Stimulated activated effector memory CD8-positive, alpha-beta T cell treated with anti-CD3 and anti-CD28 coated beads, Interleukin-12 subunit alpha, Interleukin-12 subunit beta, amount 100 ng/mL, for 72 hours (primary cell): Measurements from ENCODE around the gene FIG4.
"Not testable (repeated sequence)": the region's sequence is repeated elsewhere in the genome, so short reads cannot be mapped to it uniquely, and the experiment has no call there.

ENCODE experiments used
- ATAC-seq: fragments of 150-1000 bp; cut with Tn5 transposase; 2 replicates; pipeline ENCODE4 v1.10.0; 2021
- DNase-seq, 2 donors: peaks; one replicate each; pipeline ENCODE4 v3.0.0; 2021 to 2022; ENCODE audit warnings: low spot score in 2 of 2
- H3K27ac Mint-ChIP-seq: one replicate; pipeline ENCODE4 v1.8.0; 2022; ENCODE audit warnings: mild to moderate bottlenecking, mixed read lengths
- H3K36me3 Mint-ChIP-seq: one replicate; pipeline ENCODE4 v1.8.0; 2022; ENCODE audit warnings: mild to moderate bottlenecking, mixed read lengths
- H3K4me1 Mint-ChIP-seq: one replicate; pipeline ENCODE4 v1.8.0; 2022; ENCODE audit warnings: mixed read lengths
- H3K4me3 Mint-ChIP-seq: one replicate; pipeline ENCODE4 v1.8.0; 2022; ENCODE audit warnings: mild to moderate bottlenecking, mixed read lengths
- H3K9me3 Mint-ChIP-seq: one replicate; pipeline ENCODE4 v1.8.0; 2022; ENCODE audit warnings: mixed read lengths

Gene FIG4

DNA sequence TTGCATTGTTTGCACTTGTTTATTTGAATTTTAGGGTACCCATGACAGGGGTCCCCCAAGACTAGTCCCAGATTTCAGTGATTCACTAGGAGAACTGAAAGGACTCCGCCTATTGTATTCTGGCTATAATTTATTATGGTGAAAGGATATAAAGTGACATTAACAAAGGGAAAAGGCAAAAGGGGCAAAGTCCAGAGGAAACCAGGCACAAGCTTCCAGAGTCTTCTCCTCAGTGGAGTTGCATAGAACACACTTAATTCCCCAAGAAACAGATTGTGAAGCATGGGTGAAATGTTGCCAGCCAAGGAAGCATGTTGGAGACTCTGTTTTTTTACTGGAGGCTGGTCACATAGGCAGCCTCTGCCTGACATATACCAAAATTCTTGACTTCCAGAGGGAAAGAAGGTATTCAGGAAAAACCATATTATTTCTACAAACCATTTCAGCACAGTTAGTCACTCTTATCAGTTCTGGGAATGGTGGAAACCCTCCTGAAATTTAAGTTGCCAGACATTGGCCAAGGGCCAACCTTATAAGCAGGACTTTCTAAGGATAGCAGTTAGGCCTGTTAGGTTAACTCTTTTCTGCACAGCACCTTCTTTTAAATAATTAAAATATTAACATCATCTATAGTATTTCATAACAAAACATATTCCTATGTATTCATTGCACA is 71.8 kb downstream of the FIG4 start:
- ATAC-seq = no peak

GRCh38 chr6:109766167-109766566 is 75.1 kb downstream of the FIG4 start:
- Mint-ChIP-seq H3K27ac (no peak overlapping the region), H3K36me3 (peaks cover 13% of the 10 kb centered on the region), H3K4me1 (no peaks in the 10 kb centered on the region), H3K4me3 (no peak overlapping the region), H3K9me3 (no peaks in the 10 kb centered on the region)
- no peak for ATAC-seq
- no peak for DNase-seq

More for the DNA sequence above, 71.8 kb downstream of the FIG4 start:
- no peak overlapping the region for H3K27ac Mint-ChIP-seq
- H3K36me3 Mint-ChIP-seq = peaks cover 13% of the 10 kb centered on the region
- H3K4me1 Mint-ChIP-seq = peaks cover 6% of the 10 kb centered on the region
- no peaks in the 10 kb centered on the region for H3K9me3 Mint-ChIP-seq
- DNase-seq = no peak
- H3K4me3 Mint-ChIP-seq = no peak overlapping the region

DNA sequence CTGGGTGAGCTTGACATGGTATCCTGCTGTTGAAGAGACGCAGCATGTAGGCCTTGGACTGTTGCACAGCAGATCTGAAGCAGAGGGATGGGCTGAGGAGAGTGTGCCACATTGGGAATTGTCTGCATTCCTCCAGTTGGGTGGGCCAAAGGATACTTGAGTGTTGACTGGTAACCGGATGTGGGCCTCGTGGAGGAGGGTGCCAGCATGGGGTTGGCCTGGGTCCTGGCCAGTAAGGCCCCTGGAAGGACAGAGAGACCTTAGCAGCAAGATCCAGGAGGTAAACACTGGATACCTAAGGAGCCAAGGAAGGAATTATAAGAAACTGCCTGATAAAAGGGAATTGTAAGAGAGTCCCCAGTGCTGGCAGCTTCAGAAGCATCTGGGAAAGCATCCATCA is 76.9 kb downstream of the FIG4 start:
- H3K4me3 Mint-ChIP-seq = no peak overlapping the region
- ATAC-seq = no peak
- peaks cover 7% of the 10 kb centered on the region for H3K4me1 Mint-ChIP-seq
- DNase-seq = no peak
- H3K27ac Mint-ChIP-seq = no peak overlapping the region
- peaks cover 20% of the 10 kb centered on the region for H3K36me3 Mint-ChIP-seq
- no peaks in the 10 kb centered on the region for H3K9me3 Mint-ChIP-seq

DNA sequence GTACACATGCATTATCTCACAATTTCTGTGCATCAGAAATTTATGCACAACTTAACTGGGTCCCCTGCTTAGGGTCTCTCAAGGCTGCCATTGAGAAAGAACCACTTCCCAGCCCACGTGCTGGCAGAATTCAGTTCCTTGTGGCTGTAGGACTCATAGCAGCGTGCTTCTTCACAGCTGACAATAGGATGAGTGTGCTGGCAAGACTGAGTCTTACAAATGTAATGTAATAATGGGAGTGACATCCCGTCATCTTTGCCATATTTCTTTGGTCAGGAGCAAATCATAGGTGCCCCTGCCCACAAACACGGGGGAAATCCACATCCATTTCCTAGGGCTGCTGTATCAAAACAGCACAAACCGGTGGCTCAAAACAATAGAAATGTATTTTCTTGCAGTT is 77.4 kb downstream of the FIG4 start:
- DNase-seq = no peak
- H3K36me3 Mint-ChIP-seq = peaks cover 20% of the 10 kb centered on the region
- H3K27ac Mint-ChIP-seq = no peak overlapping the region
- peaks cover 7% of the 10 kb centered on the region for H3K4me1 Mint-ChIP-seq
- no peak for ATAC-seq
- no peak overlapping the region for H3K4me3 Mint-ChIP-seq
- no peaks in the 10 kb centered on the region for H3K9me3 Mint-ChIP-seq

DNA sequence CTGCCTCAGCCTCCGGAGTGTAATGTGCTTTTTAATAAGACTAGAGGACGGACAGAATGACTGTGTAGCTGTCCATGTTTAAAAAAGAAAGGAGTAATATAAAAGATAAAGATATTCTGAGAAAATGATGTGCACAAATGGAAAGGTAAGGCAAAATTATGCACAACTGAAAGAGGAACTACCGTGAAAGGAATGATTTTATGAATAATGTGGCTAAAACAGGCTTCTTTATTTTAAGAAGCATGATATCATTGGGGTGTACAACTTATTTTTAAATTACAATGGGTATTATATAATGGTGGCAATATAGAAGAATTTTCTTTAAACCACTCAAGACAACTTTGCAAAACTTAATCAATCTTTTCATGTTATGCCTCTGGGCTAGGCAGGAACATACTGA is 78.1 kb downstream of the FIG4 start:
- ATAC-seq (no peak), DNase-seq (no peak)
- Mint-ChIP-seq H3K36me3 (peaks cover 20% of the 10 kb centered on the region), H3K27ac (no peak overlapping the region), H3K9me3 (no peaks in the 10 kb centered on the region), H3K4me3 (no peak overlapping the region), H3K4me1 (peaks cover 7% of the 10 kb centered on the region)

DNA sequence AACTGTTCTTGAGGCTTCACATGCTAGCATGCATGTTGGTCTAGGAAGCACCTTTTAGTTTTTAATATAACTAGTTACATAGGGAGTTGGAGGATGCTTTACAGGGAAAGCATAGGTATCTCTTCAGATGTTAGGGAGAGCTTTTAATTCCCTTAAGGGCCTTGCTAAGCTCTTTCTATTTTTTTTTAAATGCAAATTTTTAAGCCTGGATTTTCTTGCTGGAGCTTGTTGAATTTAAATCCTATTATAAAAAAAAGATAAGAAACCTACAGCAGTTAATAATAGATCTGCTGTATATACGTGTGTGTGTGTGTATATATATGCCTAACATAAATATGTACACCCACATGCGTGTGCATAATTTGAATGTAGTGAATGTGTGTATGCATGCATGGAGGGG is 79.0 kb downstream of the FIG4 start:
- DNase-seq (no peak), ATAC-seq (no peak)
- Mint-ChIP-seq H3K36me3 (peaks cover 20% of the 10 kb centered on the region), H3K9me3 (no peaks in the 10 kb centered on the region), H3K27ac (no peak overlapping the region), H3K4me3 (no peak overlapping the region), H3K4me1 (peaks cover 7% of the 10 kb centered on the region)

GRCh38 chr6:109770779-109771178 is 79.7 kb downstream of the FIG4 start:
- ATAC-seq (no peak), DNase-seq (no peak)
- Mint-ChIP-seq H3K4me3 (no peak overlapping the region), H3K36me3 (peaks cover 20% of the 10 kb centered on the region), H3K9me3 (no peaks in the 10 kb centered on the region), H3K4me1 (peaks cover 7% of the 10 kb centered on the region), H3K27ac (no peak overlapping the region)

GRCh38 chr6:109771939-109772755 is 81.1 kb downstream of the FIG4 start:
- H3K27ac Mint-ChIP-seq, ATAC-seq, H3K4me1 Mint-ChIP-seq, DNase-seq, H3K4me3 Mint-ChIP-seq, H3K36me3 Mint-ChIP-seq, H3K9me3 Mint-ChIP-seq: not testable (repeated sequence)

- Mint-ChIP-seq H3K4me3 (no peak overlapping the region), H3K36me3 (peaks cover 9% of the 10 kb centered on the region), H3K9me3 (no peaks in the 10 kb centered on the region), H3K27ac (no peak overlapping the region), H3K4me1 (peaks cover 7% of the 10 kb centered on the region)
- no peak for DNase-seq
- ATAC-seq = no peak
Observed at GRCh38 chr6:109772883-109773431, 81.9 kb downstream of the FIG4 start.

DNA sequence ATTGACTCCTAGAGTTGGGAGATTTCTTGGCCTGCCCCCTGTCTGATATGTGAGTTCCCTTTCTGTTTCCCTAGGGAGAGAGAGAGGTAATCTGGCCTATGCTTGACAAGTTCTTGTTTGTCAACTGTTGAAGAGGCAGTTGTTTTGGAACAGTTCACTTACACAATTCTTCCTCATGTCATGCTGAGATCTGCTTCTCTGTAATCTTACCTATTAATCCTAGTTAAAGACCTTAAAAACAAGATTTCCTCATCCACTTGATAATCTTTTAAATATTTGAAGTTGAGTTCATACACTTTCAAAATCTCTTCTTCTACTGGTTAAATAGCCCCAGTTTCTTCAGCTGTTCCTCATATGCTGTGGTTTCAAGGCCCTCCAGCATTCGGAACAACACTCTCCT is 89.9 kb downstream of the FIG4 start:
- ATAC-seq = no peak
- H3K4me3 Mint-ChIP-seq = no peak overlapping the region

DNA sequence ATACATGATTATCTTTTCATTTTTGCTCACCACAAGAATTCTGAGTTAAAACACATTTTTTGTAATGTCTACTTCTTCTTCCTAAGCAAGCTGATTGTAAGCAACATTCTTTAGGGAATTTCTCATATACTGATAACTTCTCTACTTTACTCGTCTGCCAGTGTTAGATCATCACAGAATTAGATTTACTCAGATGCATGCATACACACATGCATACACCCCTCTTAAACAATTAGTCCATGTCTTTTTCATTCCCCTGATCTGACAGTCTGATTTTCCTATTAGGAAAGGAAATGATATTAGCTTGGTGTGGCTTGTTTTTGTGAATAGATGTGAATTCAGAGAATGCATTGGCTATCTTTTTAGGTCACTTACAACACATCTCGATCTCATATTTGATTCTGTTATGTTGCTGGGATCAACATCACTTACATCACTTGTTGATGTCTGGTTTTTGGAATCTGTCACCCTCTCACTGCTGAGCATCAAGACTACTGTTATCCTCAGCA is 91.4 kb downstream of the FIG4 start:
- no peaks in the 10 kb centered on the region for H3K9me3 Mint-ChIP-seq
- H3K27ac Mint-ChIP-seq = peak overlapping the region; percentile 59
- DNase-seq (no peak), ATAC-seq (no peak)
- peaks cover 10% of the 10 kb centered on the region for H3K36me3 Mint-ChIP-seq
- no peak overlapping the region for H3K4me3 Mint-ChIP-seq
- H3K4me1 Mint-ChIP-seq = no peaks in the 10 kb centered on the region

More for the DNA sequence above, 89.9 kb downstream of the FIG4 start:
- H3K36me3 Mint-ChIP-seq = peaks cover 10% of the 10 kb centered on the region
- H3K9me3 Mint-ChIP-seq = no peaks in the 10 kb centered on the region
- H3K4me1 Mint-ChIP-seq = no peaks in the 10 kb centered on the region
- no peak for DNase-seq
- no peak overlapping the region for H3K27ac Mint-ChIP-seq

DNA sequence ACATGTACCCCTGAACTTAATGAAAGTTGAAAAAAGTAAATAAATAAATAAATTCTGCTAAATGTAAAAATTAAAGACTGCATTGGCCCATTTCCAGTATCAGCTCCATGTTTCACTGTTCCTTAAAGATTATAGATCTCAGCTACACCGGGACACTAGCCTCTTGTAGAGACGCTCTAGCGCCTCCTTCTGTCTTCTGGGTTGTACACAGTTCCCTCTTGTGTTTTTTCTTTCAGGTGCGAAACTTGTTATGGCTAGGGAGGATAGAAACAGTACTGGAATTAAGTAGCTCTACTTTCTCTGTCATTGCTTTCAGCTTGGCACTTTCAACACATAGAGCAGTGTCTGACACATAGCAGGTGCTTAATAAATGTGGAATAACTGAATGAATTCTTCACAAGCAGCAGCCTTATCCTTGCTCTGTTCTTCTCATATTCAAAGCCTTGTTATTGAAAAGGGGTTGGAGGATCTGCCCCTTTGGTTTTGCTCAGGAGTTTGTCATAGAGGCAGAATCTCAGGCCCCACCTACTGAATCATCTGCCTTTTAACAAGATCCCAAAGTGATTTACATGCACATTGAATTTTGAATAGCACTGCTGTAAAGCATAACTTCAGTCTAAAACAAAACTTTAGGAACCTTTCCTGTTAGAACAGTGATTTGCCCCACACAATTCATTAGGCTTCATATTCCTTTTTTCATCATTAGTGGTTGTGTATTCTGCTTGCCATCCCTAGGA is 92.3 kb downstream of the FIG4 start:
- DNase-seq (no peak), ATAC-seq (no peak)
- no peaks in the 10 kb centered on the region for H3K9me3 Mint-ChIP-seq
- H3K4me1 Mint-ChIP-seq = no peaks in the 10 kb centered on the region
- peaks cover 5% of the 10 kb centered on the region for H3K36me3 Mint-ChIP-seq
- no peak overlapping the region for H3K4me3 Mint-ChIP-seq
- H3K27ac Mint-ChIP-seq = peak overlapping the region; percentile 59

- H3K9me3 Mint-ChIP-seq = no peaks in the 10 kb centered on the region
- no peak overlapping the region for H3K4me3 Mint-ChIP-seq
- H3K36me3 Mint-ChIP-seq = peaks cover 14% of the 10 kb centered on the region
- no peaks in the 10 kb centered on the region for H3K4me1 Mint-ChIP-seq
- no peak overlapping the region for H3K27ac Mint-ChIP-seq
- no peak for DNase-seq
- ATAC-seq = no peak
Observed at GRCh38 chr6:109787312-109787711, 96.2 kb downstream of the FIG4 start.

GRCh38 chr6:109788687-109789086 is 97.6 kb downstream of the FIG4 start:
- ATAC-seq = no peak
- Mint-ChIP-seq H3K27ac (no peak overlapping the region), H3K4me3 (no peak overlapping the region), H3K4me1 (peaks cover under 1% of the 10 kb centered on the region), H3K9me3 (no peaks in the 10 kb centered on the region), H3K36me3 (peaks cover 25% of the 10 kb centered on the region)
- no peak for DNase-seq

- ATAC-seq (no peak), DNase-seq (no peak)
- no peaks in the 10 kb centered on the region for H3K9me3 Mint-ChIP-seq
- H3K4me1 Mint-ChIP-seq = peaks cover 5% of the 10 kb centered on the region
- H3K36me3 Mint-ChIP-seq = peaks cover 32% of the 10 kb centered on the region
- H3K4me3 Mint-ChIP-seq = no peak overlapping the region
- H3K27ac Mint-ChIP-seq = no peak overlapping the region
Observed at GRCh38 chr6:109790131-109790530, 99.0 kb downstream of the FIG4 start.
